Liver (tissue), 2 donors: ENCODE results near the gene DROSHA.

ENCODE experiments used
- CTCF ChIP-seq: fragments of 150-350 bp; IDR thresholded peaks from 2 replicates; pipeline ENCODE4 v1.5.1; 2017; ENCODE audit warnings: improper control_type of control experiment, low read depth, low read length; ENCODE audit not compliant: missing input control
- REST ChIP-seq: IDR thresholded peaks from 2 replicates; pipeline ENCODE4 v1.6.1; 2016; ENCODE audit warnings: antibody characterized with exemption, mild to moderate bottlenecking
- donor health status: healthy.

DNA sequence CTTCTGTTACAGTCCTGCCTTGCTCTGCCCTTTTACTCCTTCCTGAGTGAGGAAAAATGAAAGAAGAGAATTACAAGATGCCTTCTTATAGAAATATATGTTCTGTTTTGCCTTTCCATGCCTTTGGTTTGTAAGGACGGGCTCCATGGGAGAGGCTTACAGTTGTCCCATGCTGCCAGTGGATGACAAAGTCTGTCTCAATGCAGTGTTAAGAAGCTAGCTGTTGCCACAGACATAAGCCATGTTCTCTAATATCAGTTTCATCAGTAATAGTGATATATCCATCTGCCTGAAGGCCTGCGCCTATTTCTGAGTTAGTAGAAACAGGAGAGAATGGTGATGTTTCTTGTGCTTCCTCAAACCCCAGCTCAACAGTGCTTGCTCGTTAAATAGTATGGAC, 28.0 kb upstream of the DROSHA start:
- no peak for TF ChIP-seq CTCF
- no peak for TF ChIP-seq REST
